Measurements from ENCODE around the gene SLC12A6.

The SLC12A6 gene

GRCh38 chr15:34241376-34242330 lies 95.9 kb downstream of the SLC12A6 start:
- peak; percentile 60 to 66 for DNase-seq
- TF ChIP-seq POLR2A (IDR thresholded peaks at IDR 0.05; ENCODE audit: low read length) (no peak), GATA1 (IDR thresholded peaks at IDR 0.05; ENCODE audit: low read depth, low read length) (no peak)

GRCh38 chr15:34240537-34240936 lies 97.0 kb downstream of the SLC12A6 start:
- no peak for TF ChIP-seq GATA1 (IDR thresholded peaks at IDR 0.05; ENCODE audit: low read depth, low read length)
- no peak for TF ChIP-seq POLR2A (IDR thresholded peaks at IDR 0.05; ENCODE audit: low read length)
- DNase-seq = no peak

GRCh38 chr15:34239151-34239808 lies 98.3 kb downstream of the SLC12A6 start:
- TF ChIP-seq POLR2A (IDR thresholded peaks at IDR 0.05; ENCODE audit: low read length) (no peak), GATA1 (IDR thresholded peaks at IDR 0.05; ENCODE audit: low read depth, low read length) (no peak)
- peak in 1 of 2 experiments; percentile 15 for DNase-seq

- no peak for DNase-seq
- TF ChIP-seq POLR2A (IDR thresholded peaks at IDR 0.05; ENCODE audit: low read length) (no peak), GATA1 (IDR thresholded peaks at IDR 0.05; ENCODE audit: low read depth, low read length) (no peak)
These were observed 104.0 kb downstream of the SLC12A6 start for GRCh38 chr15:34233614-34234013.

GRCh38 chr15:34223904-34224596 lies 113.5 kb downstream of the SLC12A6 start:
- TF ChIP-seq GATA1 (IDR thresholded peaks at IDR 0.05; ENCODE audit: low read depth, low read length) (no peak), POLR2A (IDR thresholded peaks at IDR 0.05; ENCODE audit: low read length) (no peak)
- peak in 1 of 2 experiments; percentile 64 for DNase-seq

GRCh38 chr15:34217587-34218225 lies 119.9 kb downstream of the SLC12A6 start:
- no peak for DNase-seq
- no peak for TF ChIP-seq GATA1 (IDR thresholded peaks at IDR 0.05; ENCODE audit: low read depth, low read length)
- TF ChIP-seq POLR2A (IDR thresholded peaks at IDR 0.05; ENCODE audit: low read length) = no peak

- TF ChIP-seq POLR2A (IDR thresholded peaks at IDR 0.05; ENCODE audit: low read length) = no peak
- TF ChIP-seq GATA1 (IDR thresholded peaks at IDR 0.05; ENCODE audit: low read depth, low read length) = no peak
- DNase-seq = no peak
These were observed 120.9 kb downstream of the SLC12A6 start for GRCh38 chr15:34216527-34217270.

GRCh38 chr15:34214135-34214534 lies 123.4 kb downstream of the SLC12A6 start:
- TF ChIP-seq GATA1 (IDR thresholded peaks at IDR 0.05; ENCODE audit: low read depth, low read length) (no peak), POLR2A (IDR thresholded peaks at IDR 0.05; ENCODE audit: low read length) (no peak)
- DNase-seq = no peak

GRCh38 chr15:34213690-34214089 lies 123.9 kb downstream of the SLC12A6 start:
- peak in 1 of 2 experiments; percentile 10 for DNase-seq

GRCh38 chr15:34209421-34210282 lies 127.9 kb downstream of the SLC12A6 start, which contains the start of gene KATNBL1:
KATNBL1 (minus strand) TSS chr15:34210096; CDS start chr15:34163676, 46,420 bp downstream.
- DNase-seq = peak; percentile 95 to 98
- TF ChIP-seq GATA1 (IDR thresholded peaks at IDR 0.05; ENCODE audit: low read depth, low read length) (no peak), POLR2A (IDR thresholded peaks at IDR 0.05; ENCODE audit: low read length) (peak; percentile 97)

More at GRCh38 chr15:34213690-34214089, 123.9 kb downstream of the SLC12A6 start:
- TF ChIP-seq GATA1 (IDR thresholded peaks at IDR 0.05; ENCODE audit: low read depth, low read length) = no peak
- no peak for TF ChIP-seq POLR2A (IDR thresholded peaks at IDR 0.05; ENCODE audit: low read length)

GRCh38 chr15:34206011-34206410 lies 131.6 kb downstream of the SLC12A6 start:
- no peak for TF ChIP-seq GATA1 (IDR thresholded peaks at IDR 0.05; ENCODE audit: low read depth, low read length)
- TF ChIP-seq POLR2A (IDR thresholded peaks at IDR 0.05; ENCODE audit: low read length) = no peak
- DNase-seq = no peak

GRCh38 chr15:34203936-34204335 lies 133.6 kb downstream of the SLC12A6 start:
- TF ChIP-seq GATA1 (IDR thresholded peaks at IDR 0.05; ENCODE audit: low read depth, low read length) (no peak), POLR2A (IDR thresholded peaks at IDR 0.05; ENCODE audit: low read length) (no peak)
- DNase-seq = no peak
